ENCODE data around the gene UBE4B. TPM values are rescaled to one million over a fixed set of nuclear protein-coding genes. Genes with fewer than 3 reads are reported as not detected.

Gene UBE4B

Small RNAs within 50 kb of the gene (small RNA-seq; reads per million reads assigned to genes)
- gene MIR1273D (ENCODE audit: insufficient read depth) (not detected), gene RNU6-828P (ENCODE audit: insufficient read depth) (not detected)

All from mesendoderm (in vitro differentiated cells).